ENCODE data around the gene COA8. TPM values are rescaled to one million over a fixed set of nuclear protein-coding genes. Genes with fewer than 3 reads are reported as not detected.

COA8 gene, protein sequence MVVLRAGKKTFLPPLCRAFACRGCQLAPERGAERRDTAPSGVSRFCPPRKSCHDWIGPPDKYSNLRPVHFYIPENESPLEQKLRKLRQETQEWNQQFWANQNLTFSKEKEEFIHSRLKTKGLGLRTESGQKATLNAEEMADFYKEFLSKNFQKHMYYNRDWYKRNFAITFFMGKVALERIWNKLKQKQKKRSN
- total RNA-seq (2014; rRNA removed; shearing (Covaris generic)), result 43.0 and 47.2 TPM in 2 replicates

DNA sequence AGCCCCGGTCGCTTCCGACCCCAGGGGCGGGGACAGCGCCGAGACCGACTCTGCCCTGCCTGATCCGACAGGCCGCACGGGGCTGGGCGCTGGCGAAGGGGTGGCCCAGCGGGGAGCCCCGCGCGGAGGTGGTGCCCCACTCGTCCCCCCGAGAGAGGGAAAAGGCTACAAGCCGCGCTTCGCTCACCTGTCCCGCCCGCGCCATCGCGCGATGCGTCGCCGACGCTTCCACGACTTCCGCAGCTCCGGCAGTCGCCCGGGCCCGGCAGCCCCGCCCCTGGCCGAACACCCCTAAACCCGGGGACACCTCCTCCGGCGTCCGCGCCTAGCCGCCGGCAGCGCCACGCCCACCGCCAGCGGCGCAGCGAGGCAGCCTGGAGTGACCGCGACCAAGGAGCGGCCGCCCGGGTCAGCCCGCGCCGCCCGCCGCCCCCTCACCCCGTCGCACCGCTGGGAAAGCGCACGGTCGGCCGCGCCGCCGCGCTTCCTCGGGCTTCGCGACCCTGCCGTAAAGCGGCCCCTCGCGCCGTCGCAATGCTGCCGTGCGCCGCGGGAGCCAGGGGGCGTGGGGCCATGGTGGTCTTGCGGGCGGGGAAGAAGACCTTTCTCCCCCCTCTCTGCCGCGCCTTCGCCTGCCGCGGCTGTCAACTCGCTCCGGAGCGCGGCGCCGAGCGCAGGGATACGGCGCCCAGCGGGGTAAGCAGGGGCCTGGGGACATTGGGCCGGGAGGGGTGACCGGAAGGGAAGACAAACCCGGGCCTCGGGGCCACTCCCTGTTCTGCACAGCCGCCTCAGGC lies at the start of gene COA8, which contains the start of gene BAG5:
TSS of gene COA8 (plus strand) at position 532 of the 797 bp plus-strand sequence. CDS start at position 574, 42 bp downstream.
TSS of gene BAG5 (minus strand) at position 229 of the 797 bp plus-strand sequence. CDS start 1,493 bp downstream, outside the sequence.
- Histone ChIP-seq H3K36me3 (peaks cover 24% of the 10 kb centered on the region), H3K27ac (peak within 1 kb of the TSS; percentile 71), H3K9me3 (replicated peaks) (no peaks in the 10 kb centered on the region), H3K4me3 (peak within 1 kb of the TSS; percentile 94), H3K4me1 (peaks cover 14% of the 10 kb centered on the region), H3K27me3 (no peaks in the 10 kb centered on the region)
- DNase-seq, result peak; percentile 90 to 92

DNA sequence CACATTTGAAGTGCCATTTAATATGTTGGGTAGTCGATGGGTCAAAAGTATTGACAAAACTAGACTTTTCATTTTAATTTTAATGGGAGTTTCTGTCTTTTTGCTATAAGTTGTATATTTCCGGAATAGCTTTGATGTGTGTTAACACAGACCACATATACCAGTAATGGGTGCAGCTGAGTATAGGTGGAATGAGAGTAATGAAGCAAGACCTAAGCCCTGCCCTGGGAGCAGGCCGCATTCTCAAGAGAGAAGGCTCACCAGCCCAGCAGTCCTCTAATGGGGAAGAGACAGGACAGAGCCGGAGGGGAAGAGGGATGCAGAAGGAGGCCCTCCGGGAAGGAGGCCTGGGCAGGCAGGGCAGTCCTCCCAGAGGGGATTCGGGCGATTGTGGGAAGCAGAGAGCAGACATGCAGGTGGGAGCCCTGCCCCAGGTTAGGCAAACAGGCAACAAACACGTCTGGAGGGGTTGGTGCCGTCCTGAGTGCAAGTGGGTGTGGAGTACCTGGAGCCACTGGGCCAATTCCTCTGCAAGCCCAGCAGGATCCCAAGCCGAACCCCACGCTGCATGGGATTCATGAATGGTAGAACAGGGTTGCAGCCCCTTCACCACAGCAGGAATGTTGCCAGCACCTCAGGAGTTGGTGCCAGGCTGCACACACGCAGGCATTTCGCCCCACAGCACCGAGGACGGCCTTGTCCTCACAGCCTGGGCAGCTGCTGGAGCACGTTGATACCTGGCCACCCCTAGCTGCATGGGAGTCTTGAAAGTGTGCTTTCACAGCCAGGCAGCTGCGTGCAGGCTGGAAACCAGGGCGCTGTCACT lies 48.0 kb upstream of the COA8 start:
- Histone ChIP-seq H3K9me3 (replicated peaks) (no peaks in the 10 kb centered on the region), H3K36me3 (no peaks in the 10 kb centered on the region), H3K4me1 (no peaks in the 10 kb centered on the region; the same call in 1 of the 2 replicates), H3K27me3 (no peaks in the 10 kb centered on the region), H3K27ac (no peak overlapping the region), H3K4me3 (no peak overlapping the region)
- no peak for DNase-seq

DNA sequence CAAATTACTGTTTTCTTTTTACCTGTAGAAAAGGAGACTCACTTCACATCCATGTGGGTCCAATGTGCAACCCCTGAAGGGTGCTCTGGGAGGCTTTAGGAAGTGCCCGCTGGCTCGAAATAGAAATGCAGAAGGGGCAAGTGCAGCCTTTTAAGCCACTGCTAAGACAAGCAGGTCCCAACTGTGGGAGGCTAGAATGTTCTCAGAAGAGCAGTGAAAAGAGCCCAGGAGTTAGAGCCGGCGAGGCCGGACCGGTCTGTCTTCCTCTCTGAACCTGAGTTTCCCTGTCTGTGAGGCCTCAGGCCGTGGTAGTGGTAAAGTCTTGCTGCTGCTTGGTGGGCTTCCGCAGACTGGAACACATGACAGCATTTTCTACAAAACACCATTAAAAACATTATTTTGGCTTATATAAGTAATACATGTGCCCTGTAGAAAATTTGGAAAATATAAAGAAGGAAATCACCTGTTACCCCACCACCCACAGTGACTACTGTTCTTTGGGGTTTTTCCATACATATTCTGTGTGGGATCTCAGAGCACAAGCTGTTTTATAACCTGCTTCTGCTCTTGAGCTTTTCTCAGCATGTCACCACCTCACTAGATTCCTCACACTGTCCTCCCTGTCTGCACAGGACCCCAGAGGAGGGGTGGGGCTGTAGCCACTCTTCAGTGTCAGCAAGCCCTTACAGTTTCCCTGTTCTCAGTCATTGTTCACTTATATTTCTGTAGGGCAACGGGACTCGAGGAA lies 46.2 kb upstream of the COA8 start:
- Histone ChIP-seq H3K4me1 (no peaks in the 10 kb centered on the region; the same call in 1 of the 2 replicates), H3K27me3 (no peaks in the 10 kb centered on the region), H3K27ac (no peak overlapping the region), H3K9me3 (replicated peaks) (no peaks in the 10 kb centered on the region), H3K4me3 (no peak overlapping the region), H3K36me3 (no peaks in the 10 kb centered on the region)
- DNase-seq, result no peak

DNA sequence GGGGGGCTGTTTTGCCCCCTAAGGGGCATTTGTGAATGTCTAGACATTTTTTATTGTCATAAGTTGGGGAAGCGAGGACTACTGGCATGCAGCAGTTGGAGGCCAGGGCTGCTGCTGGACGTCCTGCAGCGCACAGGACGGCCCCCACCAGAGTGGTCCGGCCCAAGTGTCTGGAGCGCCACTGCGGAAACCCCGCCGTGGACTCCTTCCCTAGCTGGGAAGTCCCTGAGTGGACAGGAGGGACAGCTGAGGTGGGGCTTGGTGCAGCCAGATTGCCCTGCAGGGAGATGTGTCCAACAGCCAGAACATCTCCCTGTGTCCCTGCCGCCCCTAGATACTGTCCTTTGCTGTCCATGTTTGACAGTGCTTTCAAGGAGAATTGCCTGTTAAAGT lies 45.6 kb upstream of the COA8 start:
- Histone ChIP-seq H3K27me3 (no peaks in the 10 kb centered on the region), H3K9me3 (replicated peaks) (no peaks in the 10 kb centered on the region), H3K27ac (no peak overlapping the region), H3K4me3 (no peak overlapping the region), H3K4me1 (no peaks in the 10 kb centered on the region; the same call in 1 of the 2 replicates), H3K36me3 (no peaks in the 10 kb centered on the region)
- DNase-seq, result no peak

DNA sequence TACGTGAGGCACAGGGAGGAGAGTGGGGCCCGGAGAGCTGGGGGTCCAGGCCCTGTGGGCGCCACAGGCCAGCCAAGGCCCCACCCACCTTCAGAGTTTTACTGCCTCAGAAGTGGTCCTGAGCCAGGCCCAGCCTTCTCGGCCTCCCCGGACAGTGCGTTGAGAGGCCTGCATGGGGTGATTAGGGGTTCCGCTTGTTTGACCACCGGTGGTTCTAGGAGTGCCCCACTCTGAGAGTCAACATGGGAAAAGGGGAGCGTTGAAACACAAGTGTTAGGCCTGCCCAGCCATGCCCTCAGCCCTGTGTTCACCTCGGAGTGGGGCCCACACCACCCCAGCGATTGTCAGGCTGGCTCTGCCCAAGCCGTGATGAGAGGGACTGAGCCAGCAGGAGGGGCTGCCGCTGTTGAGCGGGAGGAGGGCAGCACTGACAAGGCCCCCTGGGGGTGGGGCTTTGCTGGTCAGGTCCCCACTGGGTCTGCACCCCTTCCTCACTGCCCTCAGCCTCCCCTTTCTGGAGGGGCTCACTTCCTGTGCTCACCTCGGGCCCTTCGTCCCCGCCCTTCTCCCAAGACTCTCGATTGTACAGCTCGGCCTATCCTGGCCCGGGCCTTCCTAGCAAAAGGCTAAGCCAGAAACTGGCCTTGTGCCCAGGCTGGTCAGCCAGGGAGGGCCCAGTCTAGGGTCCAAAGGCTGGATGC lies 44.9 kb upstream of the COA8 start:
- Histone ChIP-seq H3K9me3 (replicated peaks) (no peaks in the 10 kb centered on the region), H3K4me3 (no peak overlapping the region), H3K36me3 (no peaks in the 10 kb centered on the region), H3K27ac (no peak overlapping the region), H3K4me1 (peaks cover 2% of the 10 kb centered on the region; the same call in 1 of the 2 replicates), H3K27me3 (no peaks in the 10 kb centered on the region)
- DNase-seq, result no peak

DNA sequence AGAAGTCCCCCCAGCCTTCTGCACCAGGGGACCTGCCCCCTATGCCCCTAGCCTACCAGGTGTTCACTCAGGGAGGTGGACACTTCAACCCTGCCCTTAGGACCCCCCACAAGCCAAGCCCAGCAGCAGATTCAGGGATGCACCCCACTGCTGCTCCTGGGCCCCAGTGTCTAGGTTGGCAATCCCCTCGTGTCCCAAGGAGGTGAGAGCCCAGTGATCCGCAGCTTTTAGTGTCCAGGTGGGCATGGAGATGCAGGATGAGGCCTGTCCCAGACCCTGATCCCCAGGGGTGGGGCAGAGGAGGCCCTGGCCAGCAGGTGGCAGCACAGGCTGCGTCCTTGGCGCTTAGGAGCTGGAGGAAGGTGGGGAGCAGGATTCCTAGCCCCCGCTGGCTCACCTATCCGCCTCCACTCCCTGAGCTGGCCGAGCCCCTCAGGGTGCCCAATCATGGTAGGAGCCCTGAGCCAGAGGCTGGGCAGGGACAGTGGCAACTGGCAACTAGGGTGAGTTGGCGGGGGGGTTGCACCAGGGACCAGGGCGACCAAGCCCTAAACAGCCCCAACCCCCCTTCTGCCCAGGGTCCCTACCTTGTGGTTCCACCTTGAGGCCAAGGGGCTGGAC lies 44.2 kb upstream of the COA8 start:
- no peaks in the 10 kb centered on the region for H3K36me3 ChIP-seq
- peak; percentile 67 to 82 for DNase-seq
- peaks cover 6% of the 10 kb centered on the region; the same call in 1 of the 2 replicates for H3K4me1 ChIP-seq
- no peaks in the 10 kb centered on the region for H3K9me3 ChIP-seq (replicated peaks)
- no peak overlapping the region for H3K4me3 ChIP-seq
- no peak overlapping the region for H3K27ac ChIP-seq
- H3K27me3 ChIP-seq, result no peaks in the 10 kb centered on the region; the same call in 1 of the 2 replicates

DNA sequence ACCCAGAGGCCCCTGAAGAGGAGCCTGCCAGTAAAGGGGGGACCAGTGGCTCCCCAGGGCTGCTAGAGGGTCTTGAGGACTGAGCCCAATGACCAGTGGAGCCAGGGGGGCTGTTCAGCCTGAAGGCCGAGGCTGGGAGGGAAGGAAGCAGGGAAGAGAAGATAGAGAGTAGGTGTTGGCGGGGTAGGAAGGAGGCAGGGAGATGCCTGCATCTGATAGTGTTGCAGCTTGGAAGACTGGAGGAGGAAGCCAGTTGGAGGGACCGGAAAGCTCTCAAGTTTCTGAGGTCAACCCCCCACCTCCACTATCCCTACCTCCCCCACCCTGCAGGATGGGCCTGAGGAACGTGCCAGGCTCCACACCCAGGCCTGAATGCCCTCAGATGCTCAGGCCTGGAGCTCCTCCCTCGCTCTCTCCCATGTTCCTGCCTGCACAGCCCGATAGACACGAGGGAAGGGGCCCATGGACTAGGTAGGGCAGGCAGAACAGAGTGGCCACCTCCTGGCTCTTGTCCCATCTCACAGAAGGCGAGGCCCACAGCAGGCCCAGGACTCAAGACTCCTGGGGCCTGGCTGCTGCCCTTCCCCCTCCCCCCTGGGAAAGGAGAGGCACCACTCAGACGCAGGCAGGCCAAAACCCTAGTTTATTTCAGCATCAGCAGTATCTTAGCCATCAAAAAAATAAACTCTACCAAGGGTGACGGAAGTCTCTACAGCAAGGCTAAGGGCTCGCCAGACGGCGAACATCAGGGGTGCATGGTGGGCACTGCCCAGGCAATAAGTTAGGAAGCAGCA lies 43.5 kb upstream of the COA8 start:
- H3K27ac ChIP-seq, result no peak overlapping the region
- no peaks in the 10 kb centered on the region for H3K9me3 ChIP-seq (replicated peaks)
- peaks cover 10% of the 10 kb centered on the region for H3K4me1 ChIP-seq
- no peaks in the 10 kb centered on the region for H3K36me3 ChIP-seq
- H3K4me3 ChIP-seq, result no peak overlapping the region
- no peaks in the 10 kb centered on the region; the same call in 1 of the 2 replicates for H3K27me3 ChIP-seq
- DNase-seq, result no peak

DNA sequence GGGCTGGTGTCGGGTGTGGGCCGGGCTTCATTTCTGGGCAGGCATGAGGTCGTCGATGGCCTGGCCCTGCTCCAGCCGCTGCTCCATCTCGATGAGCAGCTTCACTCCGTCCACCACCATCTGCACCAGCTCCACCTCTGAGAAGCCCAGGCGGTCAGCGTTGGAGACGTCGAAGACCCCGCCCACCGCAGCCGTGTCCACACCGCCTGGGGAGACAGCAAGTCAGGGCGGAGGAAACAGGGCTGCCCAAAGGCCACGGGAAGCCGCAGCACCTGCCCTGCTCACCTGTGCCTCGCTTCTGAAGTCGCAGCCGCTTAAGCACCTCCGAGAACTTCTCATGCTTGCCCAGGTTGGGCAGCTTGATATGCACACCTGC lies 42.9 kb upstream of the COA8 start:
- Histone ChIP-seq H3K9me3 (replicated peaks) (no peaks in the 10 kb centered on the region), H3K4me3 (no peak overlapping the region), H3K4me1 (peaks cover 16% of the 10 kb centered on the region), H3K27me3 (no peaks in the 10 kb centered on the region; the same call in 1 of the 2 replicates), H3K36me3 (no peaks in the 10 kb centered on the region), H3K27ac (no peak overlapping the region)
- no peak for DNase-seq

DNA sequence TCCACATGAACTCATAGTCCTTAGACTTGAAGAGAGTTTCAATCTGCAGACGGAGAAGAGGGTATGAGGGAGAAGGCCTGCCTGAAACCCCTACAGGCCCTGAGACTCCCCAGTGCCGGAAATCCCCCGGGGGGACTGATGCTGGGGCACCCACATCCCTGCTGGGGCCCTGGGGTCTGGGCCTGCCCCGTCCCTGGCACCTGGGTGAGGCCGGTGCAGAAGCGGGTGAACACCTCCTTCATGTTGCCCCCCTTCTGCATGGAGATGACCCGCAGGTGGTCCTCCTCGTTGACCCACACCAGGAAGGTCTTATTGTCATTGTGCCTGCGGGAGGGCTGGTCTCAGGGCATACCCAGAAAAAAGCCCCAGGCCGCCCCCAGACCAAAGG lies 42.5 kb upstream of the COA8 start:
- H3K4me1 ChIP-seq, result peaks cover 17% of the 10 kb centered on the region
- H3K9me3 ChIP-seq (replicated peaks), result no peaks in the 10 kb centered on the region
- no peaks in the 10 kb centered on the region; the same call in 1 of the 2 replicates for H3K27me3 ChIP-seq
- H3K27ac ChIP-seq, result no peak overlapping the region
- H3K36me3 ChIP-seq, result no peaks in the 10 kb centered on the region
- H3K4me3 ChIP-seq, result no peak overlapping the region
- no peak for DNase-seq

DNA sequence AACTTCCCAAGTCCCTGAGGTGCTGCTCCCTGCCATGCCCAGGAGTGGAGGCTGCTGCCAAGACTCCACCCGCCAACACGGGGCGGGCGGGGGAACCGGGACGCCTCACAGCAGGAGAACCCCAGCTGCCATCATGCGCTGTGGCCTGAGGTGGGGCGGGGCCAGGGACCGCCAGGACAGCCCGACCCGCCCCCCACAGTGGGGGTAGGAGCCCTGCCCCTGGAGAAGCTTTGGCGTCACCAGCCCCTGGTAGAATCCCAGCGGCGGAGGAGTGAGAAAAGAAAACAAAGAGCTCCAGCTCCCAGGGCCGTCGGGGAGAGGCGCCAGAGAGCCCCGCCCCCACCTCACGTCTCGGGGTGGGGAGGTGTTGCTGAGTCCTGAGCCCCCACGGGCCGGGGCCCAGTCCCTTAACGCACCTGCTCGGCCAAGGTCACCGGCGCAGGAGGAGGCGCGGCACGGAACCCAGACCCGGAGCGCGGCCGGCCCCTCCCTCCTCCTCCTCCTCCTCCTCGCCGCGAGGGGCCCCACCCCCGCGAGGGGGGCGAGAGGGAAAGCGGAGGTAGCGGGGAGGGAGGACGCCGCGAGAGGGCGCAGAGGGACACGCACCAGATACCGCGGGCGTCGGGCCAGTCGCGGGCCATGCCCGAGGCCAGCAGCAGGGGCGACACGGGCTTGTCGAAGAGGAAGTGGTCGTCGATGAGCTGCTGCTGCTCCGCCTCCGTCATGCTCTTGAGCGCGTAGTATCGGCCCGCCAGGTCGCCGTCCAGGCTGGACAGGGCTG lies 41.9 kb upstream of the COA8 start:
- H3K27me3 ChIP-seq, result no peaks in the 10 kb centered on the region; the same call in 1 of the 2 replicates
- no peak overlapping the region for H3K27ac ChIP-seq
- DNase-seq, result no peak
- peaks cover 22% of the 10 kb centered on the region for H3K4me1 ChIP-seq
- H3K4me3 ChIP-seq, result no peak overlapping the region
- no peaks in the 10 kb centered on the region for H3K36me3 ChIP-seq
- no peaks in the 10 kb centered on the region for H3K9me3 ChIP-seq (replicated peaks)

DNA sequence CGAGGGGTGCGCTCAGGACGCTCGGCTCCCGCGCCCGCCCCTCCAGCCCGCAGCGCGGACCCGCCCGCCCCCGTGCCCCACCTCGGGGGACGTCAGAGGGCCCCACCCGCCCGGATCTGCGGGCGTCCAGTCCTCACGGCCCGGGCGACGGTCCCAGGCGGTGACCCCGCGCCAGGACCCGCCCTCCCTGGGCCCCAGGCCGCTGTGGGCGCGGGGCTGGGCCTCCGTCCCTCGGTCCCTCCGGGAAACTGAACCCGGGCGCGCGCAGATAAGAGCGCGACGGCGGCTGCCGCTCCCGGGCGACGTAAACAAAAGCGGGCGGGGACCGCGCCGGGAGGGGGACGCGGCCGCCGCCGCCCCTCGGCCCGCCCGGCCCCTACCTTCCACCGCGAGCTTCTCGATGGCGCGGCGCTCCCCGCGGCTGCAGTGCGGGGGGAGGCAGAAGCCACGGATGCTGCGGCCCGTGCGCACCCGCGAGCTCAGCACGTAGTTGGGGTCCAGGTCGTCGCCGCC lies 41.3 kb upstream of the COA8 start:
- H3K4me3 ChIP-seq, result no peak overlapping the region
- H3K27ac ChIP-seq, result no peak overlapping the region
- no peaks in the 10 kb centered on the region for H3K9me3 ChIP-seq (replicated peaks)
- no peaks in the 10 kb centered on the region; the same call in 1 of the 2 replicates for H3K27me3 ChIP-seq
- no peaks in the 10 kb centered on the region for H3K36me3 ChIP-seq
- no peak for DNase-seq
- H3K4me1 ChIP-seq, result peaks cover 22% of the 10 kb centered on the region

Measured in SJCRH30 (cell line).